ENCODE measurements around the gene TCERG1L. TPM values are rescaled to one million over a fixed set of nuclear protein-coding genes. Genes with fewer than 3 reads are reported as not detected.

TCERG1L gene
- total RNA-seq, 1 donor from 2014 or later, result 3.5 TPM

DNA sequence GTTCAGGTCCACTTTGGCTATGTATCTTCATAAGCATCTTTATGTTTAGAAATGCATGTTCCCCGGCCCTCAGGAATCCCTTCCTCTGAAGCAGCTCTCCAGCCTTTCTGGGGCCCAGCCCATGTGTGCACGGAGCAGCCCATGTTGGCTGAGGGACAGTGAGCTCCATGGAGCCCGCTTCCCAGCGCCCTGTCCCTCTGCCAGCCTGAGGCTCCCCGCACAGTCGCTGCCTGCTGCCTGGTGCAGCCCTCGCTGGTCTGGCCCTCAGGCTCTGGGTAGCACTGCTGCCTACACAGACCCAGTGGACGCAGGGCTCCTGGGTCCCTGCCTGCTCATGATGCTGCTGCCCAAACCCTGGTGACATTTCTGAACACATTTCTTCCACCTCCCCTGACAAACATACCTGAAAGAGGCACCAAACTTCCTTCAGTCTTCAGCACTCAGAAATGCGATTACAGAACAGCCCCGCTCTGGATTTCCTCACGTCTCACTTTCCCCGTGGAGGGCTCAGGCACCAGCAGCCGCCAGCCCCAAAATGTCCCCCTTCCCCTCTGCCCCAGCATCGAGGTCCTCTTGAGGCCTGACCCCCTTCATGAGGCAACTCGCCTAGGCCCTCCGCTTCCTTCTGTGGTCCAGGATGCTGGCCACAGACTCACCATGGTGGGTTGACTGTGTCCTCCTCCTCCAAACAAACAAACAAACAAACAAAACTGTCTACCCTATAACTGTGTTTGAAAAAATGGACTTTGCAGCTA lies 5.0 kb upstream of the TCERG1L start:
- no peak for DNase-seq (ENCODE audit: low read depth)
- Histone ChIP-seq H3K4me2 (ENCODE audit: low read length) (no peak overlapping the region), H3K36me3 (ENCODE audit: insufficient read depth, low read length) (no peaks in the 10 kb centered on the region), H2AFZ (ENCODE audit: low read depth, low read length) (no peak overlapping the region), H3K9ac (ENCODE audit: low read length) (no peak overlapping the region), H3K27ac (ENCODE audit: low read depth, low read length) (no peak overlapping the region), H3K4me3 (ENCODE audit: insufficient read depth, low read depth, low read length) (no peak overlapping the region), H3K4me1 (ENCODE audit: insufficient read depth, low read length) (no peaks in the 10 kb centered on the region), H3K79me2 (ENCODE audit: insufficient read depth, low read length) (no peaks in the 10 kb centered on the region), H3K9me3 (ENCODE audit: insufficient read depth, low read depth, low read length) (no peaks in the 10 kb centered on the region), H3K27me3 (ENCODE audit: insufficient read depth, low read length) (peaks cover 3% of the 10 kb centered on the region), H4K20me1 (ENCODE audit: insufficient read depth, low read length) (no peaks in the 10 kb centered on the region)
- Mint-ChIP-seq H3K27me3 (ENCODE audit: low read depth, unreplicated experiment) (peaks cover 16% of the 10 kb centered on the region), H3K4me1 (ENCODE audit: low read depth, unreplicated experiment) (no peaks in the 10 kb centered on the region), H3K9me3 (ENCODE audit: unreplicated experiment) (peaks cover 1% of the 10 kb centered on the region), H3K27ac (ENCODE audit: unreplicated experiment) (no peak overlapping the region), H3K4me3 (ENCODE audit: unreplicated experiment) (no peak overlapping the region), H3K36me3 (ENCODE audit: low read depth, unreplicated experiment) (no peaks in the 10 kb centered on the region)
- no peak for FAIRE-seq
- no peak for TF ChIP-seq EZH2 (IDR thresholded peaks at IDR 0.05; ENCODE audit: insufficient read depth, low read length)
- no peak for TF ChIP-seq CTCF (IDR thresholded peaks at IDR 0.05; ENCODE audit: insufficient read depth, low read depth, low read length)

GRCh38 chr10:131315344-131315743 lies 3.8 kb upstream of the TCERG1L start:
- Histone ChIP-seq H3K4me2 (ENCODE audit: low read length) (no peak overlapping the region), H3K27me3 (ENCODE audit: insufficient read depth, low read length) (peaks cover 7% of the 10 kb centered on the region), H3K4me1 (ENCODE audit: insufficient read depth, low read length) (no peaks in the 10 kb centered on the region), H3K9me3 (ENCODE audit: insufficient read depth, low read depth, low read length) (no peaks in the 10 kb centered on the region), H3K27ac (ENCODE audit: low read depth, low read length) (no peak overlapping the region), H3K79me2 (ENCODE audit: insufficient read depth, low read length) (no peaks in the 10 kb centered on the region), H3K36me3 (ENCODE audit: insufficient read depth, low read length) (no peaks in the 10 kb centered on the region), H2AFZ (ENCODE audit: low read depth, low read length) (no peak overlapping the region), H3K9ac (ENCODE audit: low read length) (no peak overlapping the region), H3K4me3 (ENCODE audit: insufficient read depth, low read depth, low read length) (no peak overlapping the region), H4K20me1 (ENCODE audit: insufficient read depth, low read length) (no peaks in the 10 kb centered on the region)
- Mint-ChIP-seq H3K9me3 (ENCODE audit: unreplicated experiment) (peaks cover 1% of the 10 kb centered on the region), H3K4me1 (ENCODE audit: low read depth, unreplicated experiment) (no peaks in the 10 kb centered on the region), H3K27me3 (ENCODE audit: low read depth, unreplicated experiment) (peaks cover 12% of the 10 kb centered on the region), H3K27ac (ENCODE audit: unreplicated experiment) (no peak overlapping the region), H3K36me3 (ENCODE audit: low read depth, unreplicated experiment) (no peaks in the 10 kb centered on the region), H3K4me3 (ENCODE audit: unreplicated experiment) (no peak overlapping the region)
- TF ChIP-seq CTCF (IDR thresholded peaks at IDR 0.05; ENCODE audit: insufficient read depth, low read depth, low read length), result no peak
- TF ChIP-seq EZH2 (IDR thresholded peaks at IDR 0.05; ENCODE audit: insufficient read depth, low read length), result no peak
- DNase-seq (ENCODE audit: low read depth), result no peak
- FAIRE-seq, result no peak

DNA sequence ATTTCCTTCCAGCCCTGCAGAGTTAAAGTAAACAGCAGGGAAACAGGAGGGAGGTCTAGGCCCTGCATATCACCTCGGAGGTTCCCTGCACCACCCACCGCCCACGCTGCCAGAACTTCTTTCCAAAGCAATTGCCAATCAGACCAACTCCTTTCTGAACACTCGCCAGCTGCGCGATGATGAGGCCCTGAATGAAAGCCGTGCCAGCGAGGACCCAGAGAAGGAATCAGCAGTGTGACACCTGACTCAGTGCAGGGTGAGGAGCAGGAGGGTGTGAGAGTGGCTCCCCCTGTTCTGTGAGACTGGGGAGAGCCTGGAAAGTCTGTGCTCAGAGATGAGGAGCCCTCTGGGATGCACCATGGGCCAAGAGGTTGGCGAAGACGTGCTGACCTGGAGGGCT lies 3.3 kb upstream of the TCERG1L start:
- no peaks in the 10 kb centered on the region for H3K36me3 Mint-ChIP-seq (ENCODE audit: low read depth, unreplicated experiment)
- peaks cover 12% of the 10 kb centered on the region for H3K27me3 Mint-ChIP-seq (ENCODE audit: low read depth, unreplicated experiment)
- Histone ChIP-seq H3K27me3 (ENCODE audit: insufficient read depth, low read length) (peaks cover 8% of the 10 kb centered on the region), H4K20me1 (ENCODE audit: insufficient read depth, low read length) (no peaks in the 10 kb centered on the region), H3K4me1 (ENCODE audit: insufficient read depth, low read length) (no peaks in the 10 kb centered on the region), H2AFZ (ENCODE audit: low read depth, low read length) (no peak overlapping the region), H3K4me2 (ENCODE audit: low read length) (no peak overlapping the region), H3K27ac (ENCODE audit: low read depth, low read length) (no peak overlapping the region), H3K9me3 (ENCODE audit: insufficient read depth, low read depth, low read length) (no peaks in the 10 kb centered on the region), H3K9ac (ENCODE audit: low read length) (no peak overlapping the region), H3K36me3 (ENCODE audit: insufficient read depth, low read length) (no peaks in the 10 kb centered on the region), H3K79me2 (ENCODE audit: insufficient read depth, low read length) (no peaks in the 10 kb centered on the region), H3K4me3 (ENCODE audit: insufficient read depth, low read depth, low read length) (no peak overlapping the region)
- DNase-seq (ENCODE audit: low read depth) (no peak), FAIRE-seq (no peak)
- H3K27ac Mint-ChIP-seq (ENCODE audit: unreplicated experiment), result no peak overlapping the region
- peaks cover 1% of the 10 kb centered on the region for H3K9me3 Mint-ChIP-seq (ENCODE audit: unreplicated experiment)
- no peaks in the 10 kb centered on the region for H3K4me1 Mint-ChIP-seq (ENCODE audit: low read depth, unreplicated experiment)
- TF ChIP-seq EZH2 (IDR thresholded peaks at IDR 0.05; ENCODE audit: insufficient read depth, low read length) (no peak), CTCF (IDR thresholded peaks at IDR 0.05; ENCODE audit: insufficient read depth, low read depth, low read length) (no peak)
- H3K4me3 Mint-ChIP-seq (ENCODE audit: unreplicated experiment), result no peak overlapping the region
